ENCODE results near the gene ZNF512B.

Gene ZNF512B

DNA sequence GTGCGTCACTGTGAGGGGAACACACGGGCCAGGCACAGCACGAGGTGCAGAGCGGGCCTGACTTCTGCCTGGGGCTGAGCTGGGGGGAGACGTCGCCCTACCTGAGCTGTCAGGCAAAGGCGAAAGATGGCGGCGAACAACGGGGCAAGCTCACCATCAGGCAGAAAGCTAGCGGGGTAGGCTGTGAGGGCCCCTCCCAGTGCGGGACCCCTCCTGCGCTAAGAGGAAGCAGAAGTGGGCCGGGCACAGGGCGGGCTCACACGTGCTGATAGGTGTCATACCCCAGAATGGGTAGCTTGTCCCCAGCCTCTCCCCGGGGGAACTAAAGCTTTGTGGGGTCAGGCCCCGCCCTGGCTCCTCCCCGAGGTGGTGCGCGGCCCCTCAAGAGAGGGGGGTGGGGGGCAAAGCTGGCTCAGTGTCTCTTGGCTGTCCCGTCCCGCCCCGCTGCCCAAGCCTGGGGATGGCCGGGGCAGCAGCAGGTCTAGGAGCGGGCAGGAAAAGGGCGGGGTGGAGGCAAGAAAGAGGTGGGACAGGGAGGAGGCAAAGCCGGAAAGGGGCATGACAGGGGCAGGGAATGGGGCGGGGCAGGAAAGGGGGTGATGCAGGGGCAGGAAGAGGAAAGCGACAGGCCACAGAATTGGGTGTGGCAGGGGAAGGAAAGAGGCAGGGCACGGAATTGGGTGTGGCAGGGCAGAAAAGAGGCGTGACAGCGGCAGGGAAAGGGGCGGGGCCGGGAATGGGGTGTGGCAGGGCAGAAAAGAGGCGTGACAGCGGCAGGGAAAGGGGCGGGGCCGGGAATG, 28.2 kb downstream of the ZNF512B start:
- Histone ChIP-seq H3K9me3 (ENCODE audit: control insufficient read depth in 1 of 2, low read length in 2 of 2) (no peaks in the 10 kb centered on the region), H3K27me3 (ENCODE audit: control insufficient read depth in 1 of 2, insufficient read depth in 2 of 2, low read length in 2 of 2) (no peaks in the 10 kb centered on the region), H3K4me3 (ENCODE audit: low read depth in 1 of 2, low read length in 2 of 2) (no peak overlapping the region), H3K9ac (ENCODE audit: low read depth in 1 of 2, low read length in 2 of 2) (no peak overlapping the region), H3K4me1 (ENCODE audit: control insufficient read depth in 1 of 2, insufficient read depth in 2 of 2, low read length in 2 of 2) (peaks cover 0 to 14% of the 10 kb centered on the region in 2 donors), H3K36me3 (ENCODE audit: control insufficient read depth in 1 of 2, insufficient read depth in 2 of 2, low read length in 2 of 2) (peaks cover 43 to 64% of the 10 kb centered on the region in 2 donors), H3K27ac (ENCODE audit: low read depth, low read length) (peak overlapping the region; percentile 58)

GRCh38 chr20:63940472-63941266, 29.1 kb downstream of the ZNF512B start:
- Histone ChIP-seq H3K4me3 (ENCODE audit: low read depth in 1 of 2, low read length in 2 of 2) (no peak overlapping the region), H3K4me1 (ENCODE audit: control insufficient read depth in 1 of 2, insufficient read depth in 2 of 2, low read length in 2 of 2) (peaks cover 0 to 14% of the 10 kb centered on the region in 2 donors), H3K27me3 (ENCODE audit: control insufficient read depth in 1 of 2, insufficient read depth in 2 of 2, low read length in 2 of 2) (no peaks in the 10 kb centered on the region), H3K27ac (ENCODE audit: low read depth, low read length) (no peak overlapping the region), H3K36me3 (ENCODE audit: control insufficient read depth in 1 of 2, insufficient read depth in 2 of 2, low read length in 2 of 2) (peaks cover 44 to 66% of the 10 kb centered on the region in 2 donors), H3K9ac (ENCODE audit: low read depth in 1 of 2, low read length in 2 of 2) (no peak overlapping the region), H3K9me3 (ENCODE audit: control insufficient read depth in 1 of 2, low read length in 2 of 2) (no peaks in the 10 kb centered on the region)

DNA sequence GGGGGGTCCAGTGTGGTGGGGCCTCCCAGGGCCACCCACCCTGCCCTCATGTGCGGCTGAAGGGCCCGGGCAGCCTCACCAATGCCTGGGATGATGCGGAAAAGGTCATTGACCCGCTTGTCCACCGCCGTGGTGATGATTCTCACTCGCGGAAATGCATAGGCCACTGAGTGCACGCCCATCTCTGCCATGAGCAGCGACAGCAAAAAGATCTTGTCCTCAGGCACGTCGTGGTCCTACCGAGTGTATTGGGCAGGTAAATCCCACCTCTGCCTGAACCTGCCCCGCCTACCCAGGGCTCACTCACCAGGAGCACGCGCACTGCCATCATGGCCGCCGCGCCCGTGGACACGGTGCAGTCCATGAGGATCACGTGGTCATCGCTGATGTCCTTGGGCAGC, 29.7 kb downstream of the ZNF512B start:
- no peaks in the 10 kb centered on the region for H3K27me3 ChIP-seq (ENCODE audit: control insufficient read depth in 1 of 2, insufficient read depth in 2 of 2, low read length in 2 of 2)
- H3K4me1 ChIP-seq (ENCODE audit: control insufficient read depth in 1 of 2, insufficient read depth in 2 of 2, low read length in 2 of 2), result peaks cover 0 to 14% of the 10 kb centered on the region in 2 donors
- no peaks in the 10 kb centered on the region for H3K9me3 ChIP-seq (ENCODE audit: control insufficient read depth in 1 of 2, low read length in 2 of 2)
- peaks cover 44 to 66% of the 10 kb centered on the region in 2 donors for H3K36me3 ChIP-seq (ENCODE audit: control insufficient read depth in 1 of 2, insufficient read depth in 2 of 2, low read length in 2 of 2)
- no peak overlapping the region for H3K4me3 ChIP-seq (ENCODE audit: low read depth in 1 of 2, low read length in 2 of 2)
- H3K27ac ChIP-seq (ENCODE audit: low read depth, low read length), result no peak overlapping the region
- no peak overlapping the region for H3K9ac ChIP-seq (ENCODE audit: low read depth in 1 of 2, low read length in 2 of 2)

DNA sequence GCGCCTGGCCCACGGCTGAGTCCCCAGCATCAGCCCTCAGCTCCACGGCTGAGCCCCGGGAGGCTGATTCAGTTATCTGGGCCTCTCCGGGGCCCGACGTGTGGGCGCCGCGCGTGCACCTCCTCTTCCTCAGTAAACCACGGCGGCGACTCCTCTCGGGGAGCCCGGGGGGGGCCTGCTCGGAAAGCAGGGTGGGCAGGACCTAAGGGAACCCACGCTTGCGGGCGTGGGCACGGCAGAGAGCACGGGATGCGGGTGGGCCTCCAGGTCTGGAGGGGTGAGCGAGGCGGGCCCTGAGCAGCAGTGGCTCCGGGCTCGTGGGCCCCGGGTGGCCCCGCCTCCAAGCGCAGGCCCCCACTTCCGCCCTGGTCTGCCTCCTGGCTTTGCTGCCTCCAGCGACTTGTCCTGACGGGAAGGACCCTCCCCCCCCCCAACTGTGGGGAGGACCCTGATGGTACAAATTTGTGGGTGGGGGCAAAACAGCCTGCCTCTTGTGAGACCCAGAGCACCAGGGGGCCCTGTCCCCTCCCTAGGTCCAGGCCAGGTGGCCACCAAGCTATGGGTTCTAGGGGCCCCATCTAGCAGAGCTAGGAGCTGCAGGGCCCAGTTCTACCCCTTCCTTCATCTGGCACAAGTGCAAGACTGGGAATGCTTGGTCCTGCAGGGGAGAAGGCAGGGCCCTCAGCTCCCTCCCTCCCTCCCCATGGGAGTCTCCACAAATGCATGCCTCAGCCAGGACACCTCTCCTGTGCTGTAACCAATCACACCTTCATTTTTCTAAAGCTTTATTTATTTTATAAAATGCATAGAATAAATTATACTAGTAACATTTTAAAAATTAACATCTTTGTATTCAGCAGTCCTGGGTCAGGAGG, 30.4 kb downstream of the ZNF512B start:
- H3K27ac ChIP-seq (ENCODE audit: low read depth, low read length), result no peak overlapping the region
- no peaks in the 10 kb centered on the region for H3K9me3 ChIP-seq (ENCODE audit: control insufficient read depth in 1 of 2, low read length in 2 of 2)
- H3K4me3 ChIP-seq (ENCODE audit: low read depth in 1 of 2, low read length in 2 of 2), result no peak overlapping the region
- no peak overlapping the region for H3K9ac ChIP-seq (ENCODE audit: low read depth in 1 of 2, low read length in 2 of 2)
- peaks cover 44 to 64% of the 10 kb centered on the region in 2 donors for H3K36me3 ChIP-seq (ENCODE audit: control insufficient read depth in 1 of 2, insufficient read depth in 2 of 2, low read length in 2 of 2)
- H3K27me3 ChIP-seq (ENCODE audit: control insufficient read depth in 1 of 2, insufficient read depth in 2 of 2, low read length in 2 of 2), result no peaks in the 10 kb centered on the region
- H3K4me1 ChIP-seq (ENCODE audit: control insufficient read depth in 1 of 2, insufficient read depth in 2 of 2, low read length in 2 of 2), result peaks cover 0 to 14% of the 10 kb centered on the region in 2 donors

- Histone ChIP-seq H3K9me3 (ENCODE audit: control insufficient read depth in 1 of 2, low read length in 2 of 2) (no peaks in the 10 kb centered on the region), H3K27me3 (ENCODE audit: control insufficient read depth in 1 of 2, insufficient read depth in 2 of 2, low read length in 2 of 2) (no peaks in the 10 kb centered on the region), H3K27ac (ENCODE audit: low read depth, low read length) (no peak overlapping the region), H3K9ac (ENCODE audit: low read depth in 1 of 2, low read length in 2 of 2) (no peak overlapping the region), H3K4me1 (ENCODE audit: control insufficient read depth in 1 of 2, insufficient read depth in 2 of 2, low read length in 2 of 2) (peaks cover 0 to 6% of the 10 kb centered on the region in 2 donors), H3K36me3 (ENCODE audit: control insufficient read depth in 1 of 2, insufficient read depth in 2 of 2, low read length in 2 of 2) (peaks cover 36 to 53% of the 10 kb centered on the region in 2 donors), H3K4me3 (ENCODE audit: low read depth in 1 of 2, low read length in 2 of 2) (no peak overlapping the region)
Measured at GRCh38 chr20:63937596-63937995, 32.1 kb downstream of the ZNF512B start.

DNA sequence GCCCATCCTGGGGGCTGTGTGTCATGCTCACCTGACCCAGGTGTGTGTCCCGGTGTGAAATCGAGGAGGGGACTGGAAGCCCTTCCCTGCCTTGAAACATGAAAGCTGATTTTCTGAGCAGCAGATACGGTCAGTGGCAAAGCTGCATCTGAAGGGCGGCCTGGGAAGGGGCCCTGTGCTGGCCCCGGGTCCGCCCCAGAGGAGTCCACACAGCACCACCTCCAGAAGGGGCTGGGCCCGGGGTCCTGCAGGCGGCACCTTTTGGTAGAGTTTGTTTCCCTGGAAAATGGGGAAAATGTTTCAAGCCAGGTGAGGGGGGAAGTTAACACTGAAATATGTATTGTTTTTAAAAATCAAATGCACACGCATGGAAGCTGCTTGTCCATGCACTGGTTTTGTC, 34.3 kb downstream of the ZNF512B start:
- H3K4me3 ChIP-seq (ENCODE audit: low read depth in 1 of 2, low read length in 2 of 2), result no peak overlapping the region
- no peak overlapping the region for H3K9ac ChIP-seq (ENCODE audit: low read depth in 1 of 2, low read length in 2 of 2)
- H3K27ac ChIP-seq (ENCODE audit: low read depth, low read length), result no peak overlapping the region
- H3K4me1 ChIP-seq (ENCODE audit: control insufficient read depth in 1 of 2, insufficient read depth in 2 of 2, low read length in 2 of 2), result no peaks in the 10 kb centered on the region
- H3K27me3 ChIP-seq (ENCODE audit: control insufficient read depth in 1 of 2, insufficient read depth in 2 of 2, low read length in 2 of 2), result no peaks in the 10 kb centered on the region
- peaks cover 49 to 62% of the 10 kb centered on the region in 2 donors for H3K36me3 ChIP-seq (ENCODE audit: control insufficient read depth in 1 of 2, insufficient read depth in 2 of 2, low read length in 2 of 2)
- no peaks in the 10 kb centered on the region for H3K9me3 ChIP-seq (ENCODE audit: control insufficient read depth in 1 of 2, low read length in 2 of 2)

DNA sequence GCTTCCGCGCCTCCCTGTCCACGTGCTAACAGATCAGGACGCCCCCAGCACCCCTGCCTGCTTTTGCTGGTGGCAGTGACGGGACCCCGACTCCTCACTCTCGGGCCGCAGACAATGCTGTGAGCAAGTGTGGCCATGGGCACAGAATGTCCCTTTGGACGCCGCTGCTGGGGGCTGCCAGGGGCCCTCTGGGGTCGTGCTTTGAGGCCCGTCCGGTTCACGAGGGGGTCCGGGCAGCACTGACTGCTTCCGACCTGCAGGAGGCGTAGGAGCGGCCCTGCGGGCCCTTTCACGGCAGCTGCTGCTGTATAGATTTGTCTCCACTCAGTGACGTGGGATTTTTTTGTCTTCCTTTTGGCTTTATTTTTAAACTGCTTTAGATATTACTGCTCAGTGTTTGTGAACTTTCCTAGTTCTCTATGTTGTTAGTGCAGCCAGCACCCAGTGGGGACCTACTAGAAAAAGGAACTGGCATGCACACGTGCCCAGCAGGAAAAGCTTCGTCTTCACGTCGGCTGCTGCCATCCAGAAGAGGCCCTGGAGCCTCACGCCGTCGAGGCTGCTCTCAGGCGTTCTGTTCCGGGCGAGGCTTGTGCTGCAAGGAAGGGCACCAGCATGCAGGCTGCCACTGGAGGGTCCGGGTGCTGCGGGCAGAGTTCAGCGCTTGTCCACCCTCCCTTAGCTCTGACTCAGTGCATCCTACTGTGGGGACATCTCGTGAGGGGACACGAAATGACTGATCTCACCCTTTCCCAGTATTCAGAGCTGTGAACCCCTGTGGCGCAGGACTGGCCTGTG, 35.3 kb downstream of the ZNF512B start:
- Histone ChIP-seq H3K9ac (ENCODE audit: low read depth in 1 of 2, low read length in 2 of 2) (no peak overlapping the region), H3K4me1 (ENCODE audit: control insufficient read depth in 1 of 2, insufficient read depth in 2 of 2, low read length in 2 of 2) (no peaks in the 10 kb centered on the region), H3K9me3 (ENCODE audit: control insufficient read depth in 1 of 2, low read length in 2 of 2) (no peaks in the 10 kb centered on the region), H3K4me3 (ENCODE audit: low read depth in 1 of 2, low read length in 2 of 2) (no peak overlapping the region), H3K27me3 (ENCODE audit: control insufficient read depth in 1 of 2, insufficient read depth in 2 of 2, low read length in 2 of 2) (no peaks in the 10 kb centered on the region), H3K27ac (ENCODE audit: low read depth, low read length) (no peak overlapping the region), H3K36me3 (ENCODE audit: control insufficient read depth in 1 of 2, insufficient read depth in 2 of 2, low read length in 2 of 2) (peaks cover 51 to 60% of the 10 kb centered on the region in 2 donors)

DNA sequence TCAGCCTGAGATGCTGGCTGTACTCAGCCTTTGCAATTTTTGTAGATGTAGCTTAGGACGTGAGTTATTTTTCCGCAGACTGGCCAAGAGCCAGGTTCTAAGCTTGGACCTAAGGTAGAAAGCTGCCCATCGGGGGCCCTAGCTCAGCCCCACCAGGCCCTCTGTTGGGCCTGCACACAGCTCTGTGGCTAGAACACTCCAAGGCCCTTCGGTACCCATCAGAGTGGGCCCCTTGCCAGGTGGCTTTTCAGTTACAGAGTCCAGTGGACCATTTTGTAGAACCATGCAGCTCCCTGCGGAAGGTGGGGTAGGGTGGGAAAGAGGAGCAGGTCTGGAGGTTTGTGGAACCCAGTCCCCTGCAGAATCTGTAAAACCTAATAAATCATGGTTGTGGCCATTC, 36.1 kb downstream of the ZNF512B start:
- no peaks in the 10 kb centered on the region for H3K4me1 ChIP-seq (ENCODE audit: control insufficient read depth in 1 of 2, insufficient read depth in 2 of 2, low read length in 2 of 2)
- H3K9ac ChIP-seq (ENCODE audit: low read depth in 1 of 2, low read length in 2 of 2), result no peak overlapping the region
- no peak overlapping the region for H3K27ac ChIP-seq (ENCODE audit: low read depth, low read length)
- peaks cover 55 to 64% of the 10 kb centered on the region in 2 donors for H3K36me3 ChIP-seq (ENCODE audit: control insufficient read depth in 1 of 2, insufficient read depth in 2 of 2, low read length in 2 of 2)
- no peaks in the 10 kb centered on the region for H3K9me3 ChIP-seq (ENCODE audit: control insufficient read depth in 1 of 2, low read length in 2 of 2)
- no peak overlapping the region for H3K4me3 ChIP-seq (ENCODE audit: low read depth in 1 of 2, low read length in 2 of 2)
- no peaks in the 10 kb centered on the region for H3K27me3 ChIP-seq (ENCODE audit: control insufficient read depth in 1 of 2, insufficient read depth in 2 of 2, low read length in 2 of 2)

DNA sequence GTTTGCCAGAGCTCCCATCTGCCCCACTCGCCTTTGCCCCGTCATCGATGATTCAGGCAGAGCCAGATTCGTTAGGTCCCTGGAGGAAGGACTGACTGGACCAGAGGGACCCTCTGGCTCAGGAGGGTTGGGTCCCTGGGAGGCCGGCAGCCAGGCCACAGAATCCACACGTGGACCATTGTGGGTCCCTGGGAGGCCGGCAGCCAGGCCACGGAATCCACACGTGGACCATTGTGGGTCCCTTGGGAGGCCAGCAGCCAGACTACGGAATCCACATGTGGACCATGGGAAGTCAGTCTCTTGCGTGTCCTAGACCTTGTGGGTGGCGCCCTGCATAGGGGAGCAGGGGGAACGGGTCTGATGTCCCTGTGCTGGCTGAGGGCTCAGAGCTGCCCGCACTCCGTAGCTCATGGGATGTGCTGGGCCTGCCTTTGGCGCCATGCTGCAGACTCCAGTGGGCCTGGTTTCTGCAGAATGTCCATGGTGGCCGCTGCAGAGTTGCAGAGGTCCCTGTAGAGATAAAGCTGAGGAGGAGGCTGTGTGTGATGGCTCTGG, 37.0 kb downstream of the ZNF512B start:
- Histone ChIP-seq H3K27ac (ENCODE audit: low read depth, low read length) (no peak overlapping the region), H3K36me3 (ENCODE audit: control insufficient read depth in 1 of 2, insufficient read depth in 2 of 2, low read length in 2 of 2) (peaks cover 62 to 72% of the 10 kb centered on the region in 2 donors)

More for the DNA sequence above, 37.0 kb downstream of the ZNF512B start:
- H3K9me3 ChIP-seq (ENCODE audit: control insufficient read depth in 1 of 2, low read length in 2 of 2), result no peaks in the 10 kb centered on the region
- no peaks in the 10 kb centered on the region for H3K4me1 ChIP-seq (ENCODE audit: control insufficient read depth in 1 of 2, insufficient read depth in 2 of 2, low read length in 2 of 2)
- no peaks in the 10 kb centered on the region for H3K27me3 ChIP-seq (ENCODE audit: control insufficient read depth in 1 of 2, insufficient read depth in 2 of 2, low read length in 2 of 2)
- H3K9ac ChIP-seq (ENCODE audit: low read depth in 1 of 2, low read length in 2 of 2), result no peak overlapping the region
- no peak overlapping the region for H3K4me3 ChIP-seq (ENCODE audit: low read depth in 1 of 2, low read length in 2 of 2)
